Adipocyte (in vitro differentiated cells): Measurements from ENCODE around the gene TTC17.
A peak's percentile ranks its signal among the peaks of the same experiment; 100 is the strongest.
"Not testable (repeated sequence)": the region's sequence is repeated elsewhere in the genome, so short reads cannot be mapped to it uniquely, and the experiment has no call there.

Experiments
- DNase-seq: peaks from one replicate; pipeline ENCODE4 v3.0.0-alpha.2; 2015; ENCODE audit warnings: low read depth
- H3K27me3 ChIP-seq: replicated peaks from 2 replicates; pipeline ENCODE4 v1.7.0; 2013; ENCODE audit warnings: mild to moderate bottlenecking, low read length, moderate library complexity; ENCODE audit not compliant: control insufficient read depth, insufficient read depth
- H3K36me3 ChIP-seq: 2 replicates; pipeline ENCODE4 v1.7.0; 2013; ENCODE audit warnings: low read length, mild to moderate bottlenecking, moderate library complexity; ENCODE audit not compliant: control insufficient read depth, insufficient read depth, severe bottlenecking
- H3K4me1 ChIP-seq: 2 replicates; pipeline ENCODE4 v1.7.0; 2013; ENCODE audit warnings: mild to moderate bottlenecking, low read length, moderate library complexity; ENCODE audit not compliant: control insufficient read depth, insufficient read depth
- H3K4me3 ChIP-seq: 2 replicates; pipeline ENCODE4 v1.7.0; 2013; ENCODE audit warnings: mild to moderate bottlenecking, low read length, moderate library complexity
- H3K9ac ChIP-seq: 2 replicates; pipeline ENCODE4 v1.7.0; 2013; ENCODE audit warnings: mild to moderate bottlenecking, low read length, moderate library complexity
- H3K9me3 ChIP-seq: 2 replicates; pipeline ENCODE4 v1.7.0; 2013; ENCODE audit warnings: mild to moderate bottlenecking, low read length, moderate library complexity; ENCODE audit not compliant: control insufficient read depth

Gene TTC17

DNA sequence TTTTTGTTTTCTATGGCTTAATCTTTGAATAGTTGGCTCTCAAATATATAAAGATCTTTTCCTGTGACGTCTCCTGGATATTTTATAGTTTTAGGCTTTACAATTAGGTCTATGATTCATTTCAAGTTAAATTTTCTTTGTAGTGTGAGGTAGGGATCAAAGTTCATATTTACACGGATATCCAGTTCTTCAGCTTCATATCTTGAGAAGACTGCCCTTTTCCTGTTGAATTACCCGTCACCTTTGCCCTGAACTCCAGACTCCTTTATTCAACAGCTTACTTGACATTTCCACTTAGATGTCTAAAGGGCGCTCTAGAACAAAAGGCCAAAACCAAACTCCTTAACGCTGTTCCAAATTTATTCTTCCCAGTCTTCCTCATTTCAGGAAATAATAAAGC lies 51.7 kb downstream of the TTC17 start:
- no peak for DNase-seq
- H3K9me3 ChIP-seq = no peaks in the 10 kb centered on the region
- H3K4me1 ChIP-seq = no peaks in the 10 kb centered on the region
- H3K36me3 ChIP-seq = peaks cover 88% of the 10 kb centered on the region
- no peak overlapping the region for H3K9ac ChIP-seq
- H3K4me3 ChIP-seq = no peak overlapping the region
- H3K27me3 ChIP-seq = no peaks in the 10 kb centered on the region

DNA sequence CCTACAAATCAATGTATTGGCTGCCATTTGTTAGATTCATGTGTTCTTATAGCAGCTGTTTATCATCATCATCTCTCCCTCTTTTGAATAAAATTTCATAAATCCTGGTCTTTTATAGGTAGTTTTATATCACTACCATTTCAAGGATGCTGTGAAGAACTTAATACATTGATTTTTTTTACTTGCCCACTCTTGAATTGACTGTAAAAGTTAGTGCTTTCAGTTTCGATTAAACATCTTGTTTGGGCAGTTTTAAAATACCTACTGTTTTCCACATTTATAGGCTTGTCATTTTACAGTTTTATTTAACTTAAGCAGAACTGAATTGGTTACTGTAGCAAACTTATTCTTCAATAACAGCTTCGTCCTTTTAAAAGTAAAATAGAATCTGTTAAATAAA lies 59.5 kb downstream of the TTC17 start:
- H3K4me1 ChIP-seq = peaks cover 3% of the 10 kb centered on the region
- H3K27me3 ChIP-seq = no peaks in the 10 kb centered on the region
- no peak for DNase-seq
- no peaks in the 10 kb centered on the region for H3K9me3 ChIP-seq
- H3K9ac ChIP-seq = no peak overlapping the region
- peaks cover 40% of the 10 kb centered on the region for H3K36me3 ChIP-seq
- no peak overlapping the region for H3K4me3 ChIP-seq

DNA sequence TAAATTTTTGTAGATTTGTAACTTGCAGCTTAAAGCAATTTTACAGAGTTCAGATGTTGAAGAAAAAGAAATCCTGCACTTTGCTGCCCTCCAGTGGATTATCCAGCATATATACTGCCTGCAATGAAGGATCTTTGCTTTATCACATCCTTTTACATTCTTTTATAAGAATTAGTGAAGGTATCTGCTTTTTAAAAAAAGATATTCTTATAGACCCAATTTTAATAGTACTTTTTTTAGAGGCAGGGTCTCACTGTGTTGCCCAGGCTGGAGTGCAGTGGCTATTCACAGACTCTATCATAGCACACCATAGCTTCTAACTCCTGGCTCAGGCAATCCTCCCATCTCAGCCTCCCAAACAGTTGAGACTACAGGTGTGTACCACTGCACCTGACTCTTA lies 60.7 kb downstream of the TTC17 start:
- DNase-seq = peak; percentile 69
- Histone ChIP-seq H3K4me3 (no peak overlapping the region), H3K27me3 (no peaks in the 10 kb centered on the region), H3K4me1 (peaks cover 3% of the 10 kb centered on the region), H3K9me3 (no peaks in the 10 kb centered on the region), H3K36me3 (peaks cover 31% of the 10 kb centered on the region), H3K9ac (no peak overlapping the region)

DNA sequence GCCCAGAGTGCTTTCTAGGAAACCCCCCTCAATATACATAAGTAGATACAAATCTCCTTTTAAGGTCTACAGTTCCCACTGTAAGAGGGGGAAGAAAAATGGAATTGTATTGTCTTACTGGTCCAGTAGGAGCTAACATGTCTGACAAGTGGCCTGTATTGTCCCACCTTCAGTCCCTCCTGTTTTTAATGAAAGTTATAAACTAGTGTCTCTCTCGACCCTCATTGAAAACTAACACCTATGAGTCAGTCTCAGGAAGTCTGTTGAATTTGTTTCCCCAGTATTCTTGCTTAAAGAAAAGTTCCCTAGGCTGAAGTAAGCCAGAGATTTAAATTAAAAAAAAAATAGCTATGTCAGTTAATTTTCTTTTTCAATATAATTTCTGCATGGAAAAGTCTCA lies 69.3 kb downstream of the TTC17 start:
- no peak for DNase-seq
- no peak overlapping the region for H3K9ac ChIP-seq
- no peaks in the 10 kb centered on the region for H3K9me3 ChIP-seq
- no peaks in the 10 kb centered on the region for H3K27me3 ChIP-seq
- H3K4me3 ChIP-seq = no peak overlapping the region
- peaks cover 34% of the 10 kb centered on the region for H3K36me3 ChIP-seq
- H3K4me1 ChIP-seq = no peaks in the 10 kb centered on the region

DNA sequence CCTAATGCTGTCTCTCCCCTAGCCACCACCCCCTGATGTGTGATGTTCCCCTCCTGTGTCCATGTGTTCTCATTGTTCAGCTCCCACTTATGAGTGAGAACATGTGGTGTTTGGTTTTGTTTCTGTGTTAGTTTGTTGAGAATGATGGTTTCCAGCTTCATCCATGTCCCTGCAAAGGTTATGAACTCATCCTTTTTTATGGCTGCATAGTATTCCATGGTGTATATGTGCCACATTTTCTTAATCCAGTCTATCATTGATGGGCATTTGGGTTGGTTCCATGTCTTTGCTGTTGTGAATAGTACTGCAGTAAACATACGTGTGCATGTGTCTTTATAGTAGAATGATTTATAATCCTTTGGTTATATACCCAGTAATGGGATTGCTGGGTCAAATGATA lies 72.2 kb downstream of the TTC17 start:
- H3K36me3 ChIP-seq = peaks cover 35% of the 10 kb centered on the region
- H3K9ac ChIP-seq, H3K27me3 ChIP-seq, H3K4me1 ChIP-seq, DNase-seq, H3K4me3 ChIP-seq, H3K9me3 ChIP-seq: not testable (repeated sequence)

DNA sequence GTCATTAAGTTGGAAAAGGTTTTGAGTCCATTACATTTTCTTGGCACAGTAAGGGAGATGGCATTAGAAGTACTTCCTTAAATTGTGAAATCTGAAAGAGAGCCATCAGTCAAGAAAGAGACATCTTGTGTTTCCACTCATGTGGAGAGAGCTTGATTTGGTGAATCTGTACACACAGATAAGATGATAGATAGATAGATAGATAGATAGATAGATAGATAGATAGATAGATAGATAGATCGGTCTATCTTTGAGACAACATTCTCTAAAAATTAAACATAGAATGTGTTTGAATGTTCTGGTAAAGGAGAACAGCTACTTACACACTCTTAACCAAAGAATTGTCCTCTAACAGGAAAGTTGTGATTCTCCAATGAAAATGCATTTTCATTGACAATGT lies 76.2 kb downstream of the TTC17 start:
- no peaks in the 10 kb centered on the region for H3K27me3 ChIP-seq
- no peaks in the 10 kb centered on the region for H3K9me3 ChIP-seq
- H3K4me3 ChIP-seq = no peak overlapping the region
- no peaks in the 10 kb centered on the region for H3K4me1 ChIP-seq
- H3K36me3 ChIP-seq = peaks cover 41% of the 10 kb centered on the region
- no peak for DNase-seq
- H3K9ac ChIP-seq = no peak overlapping the region

DNA sequence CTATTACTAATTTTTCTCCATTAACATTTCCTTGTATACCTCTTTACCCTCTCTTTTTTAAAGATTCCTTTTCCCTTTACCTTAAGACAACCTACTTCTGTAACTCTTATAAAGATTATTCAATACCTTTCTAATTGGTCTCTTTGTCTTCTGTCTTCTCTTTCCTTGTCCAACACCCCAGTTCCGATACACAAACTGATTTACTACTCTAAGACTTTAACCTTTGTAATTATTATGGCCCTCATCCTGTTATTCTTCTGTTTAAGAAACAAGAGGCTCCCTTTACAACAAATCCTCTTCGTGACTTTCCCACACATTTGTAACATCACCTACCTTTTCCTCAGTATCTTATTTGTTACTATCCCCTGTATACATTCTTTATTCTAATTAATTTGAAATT lies 81.8 kb downstream of the TTC17 start:
- Histone ChIP-seq H3K4me1 (no peaks in the 10 kb centered on the region), H3K9me3 (no peaks in the 10 kb centered on the region), H3K27me3 (no peaks in the 10 kb centered on the region), H3K36me3 (peaks cover 75% of the 10 kb centered on the region), H3K4me3 (no peak overlapping the region), H3K9ac (no peak overlapping the region)
- no peak for DNase-seq

DNA sequence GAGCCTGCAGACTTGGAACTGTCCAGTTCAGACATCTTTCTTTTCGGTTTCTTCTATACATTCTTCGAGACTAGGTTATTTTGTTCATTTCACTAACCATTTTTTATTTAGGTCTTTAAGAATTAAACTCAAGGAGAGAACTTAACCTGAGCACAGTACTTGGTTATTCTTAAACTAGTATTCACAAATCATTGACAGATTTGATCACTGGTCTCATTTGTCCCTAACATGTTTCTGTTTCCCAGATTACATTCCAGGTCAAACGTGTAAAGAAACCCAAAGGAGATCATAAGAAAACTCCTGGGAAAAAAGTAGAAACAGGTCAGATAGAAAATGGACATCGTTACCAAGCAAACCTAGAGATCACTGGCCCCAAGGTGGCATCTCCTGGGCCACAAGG lies 85.1 kb downstream of the TTC17 start:
- Histone ChIP-seq H3K4me3 (no peak overlapping the region), H3K27me3 (no peaks in the 10 kb centered on the region), H3K9ac (no peak overlapping the region), H3K36me3 (peaks cover 87% of the 10 kb centered on the region), H3K4me1 (no peaks in the 10 kb centered on the region), H3K9me3 (no peaks in the 10 kb centered on the region)
- no peak for DNase-seq

DNA sequence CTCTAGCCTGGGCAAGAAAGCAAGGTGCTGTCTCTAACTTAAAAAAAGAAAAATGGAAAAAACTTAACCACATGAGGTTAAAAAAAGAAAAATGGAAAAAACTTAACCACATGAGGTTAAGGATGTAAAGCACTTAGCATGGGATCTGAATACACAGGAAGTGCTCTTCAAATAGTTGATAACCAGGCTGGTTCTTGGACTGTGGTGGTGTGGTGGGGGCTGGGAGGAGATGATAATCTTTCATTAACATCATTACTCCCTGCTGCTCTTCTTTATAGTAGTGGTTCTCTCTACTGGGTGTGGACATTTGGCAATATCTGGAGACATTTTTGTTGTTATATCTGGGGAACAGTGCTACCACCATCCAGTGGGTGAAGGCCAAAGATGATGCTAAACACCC lies 88.4 kb downstream of the TTC17 start:
- Histone ChIP-seq H3K9ac (no peak overlapping the region), H3K27me3 (no peaks in the 10 kb centered on the region), H3K36me3 (peaks cover 97% of the 10 kb centered on the region), H3K4me3 (no peak overlapping the region), H3K4me1 (no peaks in the 10 kb centered on the region), H3K9me3 (no peaks in the 10 kb centered on the region)
- DNase-seq = no peak

DNA sequence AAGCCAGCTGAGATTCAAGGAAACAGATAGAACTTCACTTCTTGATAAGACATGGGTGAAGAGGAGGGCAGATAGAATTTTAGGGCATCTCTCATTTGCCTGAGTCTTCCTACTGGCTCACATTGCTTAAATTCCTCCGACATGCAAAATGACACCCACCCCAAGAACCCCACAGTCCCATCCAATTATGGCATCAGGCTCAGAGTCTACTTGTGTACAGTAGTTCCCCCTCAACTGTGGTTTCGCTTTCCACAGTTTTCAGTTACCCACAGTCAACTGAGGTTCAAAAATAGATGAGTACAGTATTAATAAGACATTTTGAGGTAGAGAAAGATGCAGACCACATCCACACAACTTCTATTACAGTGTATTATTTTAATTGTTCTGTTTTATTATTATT lies 99.8 kb downstream of the TTC17 start:
- H3K9ac ChIP-seq = no peak overlapping the region
- no peaks in the 10 kb centered on the region for H3K4me1 ChIP-seq
- no peaks in the 10 kb centered on the region for H3K27me3 ChIP-seq
- H3K4me3 ChIP-seq = no peak overlapping the region
- H3K9me3 ChIP-seq = no peaks in the 10 kb centered on the region
- H3K36me3 ChIP-seq = peaks cover 83% of the 10 kb centered on the region
- no peak for DNase-seq

DNA sequence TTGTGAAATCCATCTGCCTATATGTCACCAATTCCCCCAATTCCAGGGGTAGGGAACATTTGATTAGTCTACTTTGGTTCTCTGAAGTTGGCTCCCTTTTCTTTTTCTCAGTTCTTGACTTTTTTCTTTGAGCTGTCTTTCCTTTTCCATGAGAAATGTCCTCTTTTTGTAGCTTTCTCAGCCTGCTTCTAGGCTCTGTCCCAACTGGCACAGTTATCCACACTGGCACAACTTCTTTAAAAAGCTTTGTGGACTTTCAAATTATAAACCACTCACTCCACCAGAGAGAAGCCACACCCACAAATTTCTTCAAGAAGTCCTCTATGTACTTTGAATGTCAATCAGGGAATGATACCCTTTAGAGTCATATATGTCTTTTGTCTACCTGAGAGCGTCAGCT lies 100.5 kb downstream of the TTC17 start:
- H3K27me3 ChIP-seq = no peaks in the 10 kb centered on the region
- no peaks in the 10 kb centered on the region for H3K4me1 ChIP-seq
- no peak overlapping the region for H3K9ac ChIP-seq
- no peaks in the 10 kb centered on the region for H3K9me3 ChIP-seq
- no peak overlapping the region for H3K4me3 ChIP-seq
- no peak for DNase-seq
- peaks cover 76% of the 10 kb centered on the region for H3K36me3 ChIP-seq

DNA sequence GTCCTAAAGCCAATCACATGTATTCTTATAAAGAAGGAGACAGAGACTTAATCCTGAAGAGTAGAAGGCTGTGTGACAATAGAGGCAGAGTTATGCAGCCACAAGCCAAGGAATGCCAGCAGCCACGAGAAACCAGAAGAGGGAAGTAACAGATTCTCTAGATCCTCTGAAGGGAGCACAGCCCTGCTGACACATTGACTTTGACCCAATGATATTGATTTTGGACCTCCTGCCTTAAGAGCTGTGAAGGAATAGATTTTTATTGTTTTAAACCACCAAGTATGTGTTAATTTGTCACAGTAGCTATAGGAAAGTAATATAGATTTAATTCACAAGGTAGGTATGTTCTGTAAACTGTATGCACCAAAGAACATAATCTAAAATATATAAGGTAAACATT lies 103.6 kb downstream of the TTC17 start:
- no peak for DNase-seq
- Histone ChIP-seq H3K9me3 (peaks cover 12% of the 10 kb centered on the region), H3K36me3 (peaks cover 83% of the 10 kb centered on the region), H3K4me3 (no peak overlapping the region), H3K27me3 (no peaks in the 10 kb centered on the region), H3K4me1 (no peaks in the 10 kb centered on the region), H3K9ac (no peak overlapping the region)
